H1 (cell line): ENCODE results near the gene LPCAT1. TPM values are rescaled to one million over a fixed set of nuclear protein-coding genes. Genes with fewer than 3 reads are reported as not detected.

ENCODE experiments used
- CTCF ChIA-PET: fragments of 300-600 bp; sonication (Branson Sonifier 250); formaldehyde crosslinking; loops from one replicate; lab custom pipeline; 2021; ENCODE audit not compliant: partially characterized antibody; lab: Charles Lee
- POLR2A ChIA-PET: fragments of 300-600 bp; sonication (Branson Sonifier 250); formaldehyde crosslinking; loops from one replicate; lab custom pipeline; 2021; ENCODE audit warnings: inconsistent platforms; ENCODE audit not compliant: partially characterized antibody; lab: Charles Lee
- DNase-seq, 2 experiments: peaks; one replicate each; pipeline versions ENCODE4 v3.0.0 to v3.0.0-alpha.2; 2010 to 2022; ENCODE audit warnings: low spot score in 2 of 2, low read depth in 1 of 2, mixed read lengths in 1 of 2
- FAIRE-seq: peaks from 2 replicates; lab custom pipeline; 2011; peaks lifted over from hg19 to GRCh38; lab: Jason Lieb, UNC
- H2AFZ ChIP-seq: 2 replicates; pipeline ENCODE4 v1.8.1; 2012; ENCODE audit warnings: low read length, inconsistent platforms
- H2AK5ac ChIP-seq: 2 replicates; pipeline ENCODE4 v1.6.1; 2013; ENCODE audit warnings: low read depth, low read length
- H2BK120ac ChIP-seq: replicated peaks from 2 replicates; pipeline ENCODE3; 2013; ENCODE audit warnings: low read depth, low read length, inconsistent platforms
- H2BK12ac ChIP-seq: 2 replicates; pipeline ENCODE4 v1.6.1; 2013; ENCODE audit warnings: low read depth, low read length
- H2BK15ac ChIP-seq: 2 replicates; pipeline ENCODE4 v1.6.1; 2013; ENCODE audit warnings: low read length
- H2BK20ac ChIP-seq: 2 replicates; pipeline ENCODE4 v1.6.1; 2013; ENCODE audit warnings: low read length
- H2BK5ac ChIP-seq: 2 replicates; pipeline ENCODE4 v1.6.1; 2013; ENCODE audit warnings: low read depth, low read length
- H3K14ac ChIP-seq: 2 replicates; pipeline ENCODE4 v1.6.1; 2013; ENCODE audit warnings: inconsistent platforms; ENCODE audit not compliant: insufficient read length
- H3K18ac ChIP-seq: 2 replicates; pipeline ENCODE4 v1.6.1; 2013; ENCODE audit warnings: low read length; ENCODE audit errors: extremely low read depth
- H3K23ac ChIP-seq: 2 replicates; pipeline ENCODE4 v1.6.1; 2013; ENCODE audit warnings: inconsistent platforms; ENCODE audit not compliant: insufficient read length
- H3K23me2 ChIP-seq: 2 replicates; pipeline ENCODE4 v1.6.1; 2013; ENCODE audit warnings: low read depth, low read length
- H3K27ac ChIP-seq: 2 replicates; pipeline ENCODE4 v1.6.1; 2011; ENCODE audit warnings: low read depth, low read length, inconsistent platforms
- H3K27me3 ChIP-seq, 4 experiments: replicated peaks in 1 of 4; 1 replicate in 1 of 4; 2 replicates in 3 of 4; pipeline versions ENCODE4 v1.6.1 to v1.8.1; 2011 to 2013; ENCODE audit warnings: low read length in 3 of 4, mild to moderate bottlenecking in 3 of 4, inconsistent platforms in 2 of 4, mixed read lengths in 2 of 4, moderate library complexity in 1 of 4; ENCODE audit not compliant: control insufficient read depth in 3 of 4, insufficient read depth in 3 of 4; ENCODE audit errors: extremely low read depth in 1 of 4
- H3K36me3 ChIP-seq, 4 experiments: 2 replicates each; pipeline versions ENCODE4 v1.6.1 to v1.8.1; 2011 to 2013; ENCODE audit warnings: mild to moderate bottlenecking in 4 of 4, low read length in 3 of 4, moderate library complexity in 2 of 4, control low read depth in 1 of 4, inconsistent platforms in 1 of 4; ENCODE audit not compliant: insufficient read depth in 4 of 4, control insufficient read depth in 2 of 4
- H3K4ac ChIP-seq: replicated peaks from 2 replicates; pipeline ENCODE3; 2013; ENCODE audit warnings: low read length, low read depth, mixed read lengths, inconsistent platforms; ENCODE audit not compliant: insufficient read length
- H3K4me1 ChIP-seq, 4 experiments: replicated peaks in 1 of 4; 1 replicate in 1 of 4; 2 replicates in 3 of 4; pipeline versions ENCODE4 v1.6.1 to v1.8.1; 2011 to 2013; ENCODE audit warnings: low read length in 3 of 4, inconsistent platforms in 2 of 4, mixed read lengths in 1 of 4; ENCODE audit not compliant: insufficient read depth in 4 of 4, control insufficient read depth in 3 of 4
- H3K4me2 ChIP-seq, 2 experiments: 2 replicates each; pipeline versions ENCODE4 v1.6.1 to v1.8.1; 2011 to 2013; ENCODE audit warnings: low read depth in 2 of 2, low read length in 2 of 2, control low read depth in 1 of 2, inconsistent platforms in 1 of 2, mild to moderate bottlenecking in 1 of 2; ENCODE audit not compliant: insufficient read depth in 1 of 2
- H3K4me3 ChIP-seq, 4 experiments: fragments of 200-600, 300-600 bp in 1 of 4; sonication (generic), shearing (Covaris generic), sonication (Bioruptor Twin) in 1 of 4; 2 replicates each; pipeline versions ENCODE4 v1.5.1 to v1.8.1; 2011 to 2016; ENCODE audit warnings: low read length in 4 of 4, low read depth in 3 of 4, control low read depth in 2 of 4, inconsistent platforms in 2 of 4, mild to moderate bottlenecking in 2 of 4, mixed read lengths in 1 of 4, moderate library complexity in 1 of 4; ENCODE audit not compliant: insufficient read depth in 2 of 4; ENCODE audit errors: extremely low read depth in 1 of 4
- H3K56ac ChIP-seq: replicated peaks from 2 replicates; pipeline ENCODE3; 2013; ENCODE audit warnings: low read depth, mild to moderate bottlenecking, mixed read lengths, low read length, inconsistent platforms; ENCODE audit not compliant: insufficient read length
- H3K79me1 ChIP-seq: 2 replicates; pipeline ENCODE4 v1.6.1; 2013; ENCODE audit warnings: low read depth, low read length, control low read depth
- H3K79me2 ChIP-seq, 2 experiments: 2 replicates each; pipeline versions ENCODE4 v1.6.1 to v1.8.1; 2012 to 2013; ENCODE audit warnings: low read length in 2 of 2, mild to moderate bottlenecking in 2 of 2, inconsistent platforms in 1 of 2; ENCODE audit not compliant: insufficient read depth in 2 of 2, control insufficient read depth in 1 of 2
- H3K9ac ChIP-seq, 4 experiments: replicated peaks in 1 of 4; 1 replicate in 1 of 4; 2 replicates in 3 of 4; pipeline versions ENCODE4 v1.6.1 to v1.8.1; 2011 to 2013; ENCODE audit warnings: low read depth in 3 of 4, low read length in 3 of 4, control low read depth in 2 of 4, mild to moderate bottlenecking in 2 of 4, moderate library complexity in 2 of 4, inconsistent platforms in 1 of 4; ENCODE audit errors: extremely low read depth in 1 of 4
- H3K9me3 ChIP-seq, 2 experiments: 2 replicates each; pipeline versions ENCODE4 v1.6.1 to v1.8.1; 2012 to 2013; ENCODE audit warnings: mild to moderate bottlenecking in 2 of 2, moderate library complexity in 2 of 2, control low read depth in 1 of 2, inconsistent platforms in 1 of 2, low read depth in 1 of 2, low read length in 1 of 2, mixed read lengths in 1 of 2; ENCODE audit not compliant: insufficient read depth in 2 of 2
- H4K20me1 ChIP-seq, 2 experiments: replicated peaks in 1 of 2; 2 replicates each; pipeline versions ENCODE3 to v1.8.1; 2011 to 2013; ENCODE audit warnings: inconsistent platforms in 2 of 2, low read length in 2 of 2, mild to moderate bottlenecking in 1 of 2; ENCODE audit not compliant: insufficient read depth in 2 of 2, control insufficient read depth in 1 of 2
- H4K5ac ChIP-seq: 2 replicates; pipeline ENCODE4 v1.6.1; 2013; ENCODE audit warnings: low read length, low read depth, mixed read lengths, inconsistent platforms; ENCODE audit not compliant: insufficient read length
- H4K8ac ChIP-seq: 2 replicates; pipeline ENCODE4 v1.8.0; 2013; ENCODE audit warnings: mild to moderate bottlenecking, moderate library complexity, low read length, inconsistent platforms; ENCODE audit not compliant: insufficient read depth; ENCODE audit errors: extremely low read depth
- H4K91ac ChIP-seq: replicated peaks from 2 replicates; pipeline ENCODE3; 2013; ENCODE audit warnings: low read length, mixed read lengths, inconsistent platforms; ENCODE audit not compliant: insufficient read length
- ASH2L ChIP-seq: fragments of 200-600, 300-600 bp; sonication (generic); IDR thresholded peaks from one replicate; pipeline ENCODE4 v1.7.1; 2017; ENCODE audit warnings: low read length
- CBX5 ChIP-seq: fragments of 300-800, 300-1000 bp; sonication (generic); IDR thresholded peaks from 2 replicates; pipeline ENCODE4 v1.7.1; 2016; ENCODE audit warnings: antibody characterized with exemption, low read length, low read depth
- GTF2F1 ChIP-seq: IDR thresholded peaks from 2 replicates; pipeline ENCODE4 v1.6.1; 2012; ENCODE audit warnings: low read depth, low read length, improper control_type of control experiment, borderline replicate concordance
- MAFK ChIP-seq: IDR thresholded peaks from 2 replicates; pipeline ENCODE4 v1.6.1; 2012; ENCODE audit warnings: low read depth, mild to moderate bottlenecking, improper control_type of control experiment, low read length
- MAX ChIP-seq: IDR thresholded peaks from 2 replicates; pipeline ENCODE4 v1.6.1; 2012; ENCODE audit warnings: inconsistent platforms
- NRF1 ChIP-seq: IDR thresholded peaks from 2 replicates; pipeline ENCODE4 v1.6.1; 2011; ENCODE audit warnings: mild to moderate bottlenecking, low read depth, low read length, improper control_type of control experiment
- POLR2AphosphoS5 ChIP-seq: IDR thresholded peaks from 2 replicates; pipeline ENCODE4 v1.6.1; 2011; ENCODE audit warnings: low read depth, low read length
- RFX5 ChIP-seq: IDR thresholded peaks from 2 replicates; pipeline ENCODE4 v1.6.1; 2011; ENCODE audit warnings: low read depth, low read length, improper control_type of control experiment, borderline replicate concordance
- RXRA ChIP-seq: IDR thresholded peaks from 2 replicates; pipeline ENCODE4 v1.6.1; 2011; ENCODE audit warnings: low read depth, mild to moderate bottlenecking, low read length, moderate library complexity; ENCODE audit not compliant: insufficient read depth
- SRF ChIP-seq: IDR thresholded peaks from 2 replicates; pipeline ENCODE4 v1.6.1; 2011; ENCODE audit warnings: mild to moderate bottlenecking, low read depth, low read length, moderate library complexity
- TEAD4 ChIP-seq: IDR thresholded peaks from 2 replicates; pipeline ENCODE4 v1.6.1; 2012; ENCODE audit warnings: low read depth, low read length, inconsistent platforms, mixed read lengths
- YY1 ChIP-seq: IDR thresholded peaks from 2 replicates; pipeline ENCODE4 v1.6.1; 2011; ENCODE audit warnings: low read depth, mild to moderate bottlenecking, low read length
- WGBS, 2 experiments: shearing (Covaris generic) in 1 of 2; methylation state at CpG; one replicate each; pipeline versions ENCODE4 v1.1.6 to v1.1.7; 2013 to 2015; ENCODE audit warnings: low lambda C conversion rate in 2 of 2, mixed read lengths in 2 of 2, inconsistent platforms in 1 of 2, low coverage in 1 of 2, missing lambda C conversion rate in 1 of 2; ENCODE audit not compliant: insufficient replicate concordance in 2 of 2, insufficient coverage in 1 of 2, insufficient read length in 1 of 2; ENCODE audit errors: extremely low coverage in 1 of 2, missing lambda C conversion rate in 1 of 2; 5-methylcytosine and 5-hydroxymethylcytosine counted together
- polyA plus RNA-seq, 7 experiments: library from polyadenylated mRNA; depleted of rRNA in 3 of 7; stranded (reverse) in 5 of 7; unstranded in 2 of 7; fragments of >200 nt in 5 of 7; fragments of 200-250 nt in 2 of 7; gene quantifications; 1 replicate in 5 of 7; 2 replicates in 1 of 7; 4 replicates in 1 of 7; pipeline versions ENCODE4 v1.2.1 to v1.2.3, GENCODE V29; 2011 to 2013; ENCODE audit warnings: missing spikeins in 2 of 7, mixed read lengths in 2 of 7
- total RNA-seq: library from RNA; stranded (reverse); fragmentation: NEBNext Ultra II Directional; extraction: Animal tissue kit (Norgen Biotek cat#: 25700); gene quantifications from 2 replicates; pipeline ENCODE4 v1.2.1, GENCODE V29; 2021

LPCAT1 gene
- total and polyA plus RNA-seq, 2 of the 8 experiments (the other 6 are each of a cell fraction or from before 2014, with no cell fraction given): 107 to 260 TPM

DNA sequence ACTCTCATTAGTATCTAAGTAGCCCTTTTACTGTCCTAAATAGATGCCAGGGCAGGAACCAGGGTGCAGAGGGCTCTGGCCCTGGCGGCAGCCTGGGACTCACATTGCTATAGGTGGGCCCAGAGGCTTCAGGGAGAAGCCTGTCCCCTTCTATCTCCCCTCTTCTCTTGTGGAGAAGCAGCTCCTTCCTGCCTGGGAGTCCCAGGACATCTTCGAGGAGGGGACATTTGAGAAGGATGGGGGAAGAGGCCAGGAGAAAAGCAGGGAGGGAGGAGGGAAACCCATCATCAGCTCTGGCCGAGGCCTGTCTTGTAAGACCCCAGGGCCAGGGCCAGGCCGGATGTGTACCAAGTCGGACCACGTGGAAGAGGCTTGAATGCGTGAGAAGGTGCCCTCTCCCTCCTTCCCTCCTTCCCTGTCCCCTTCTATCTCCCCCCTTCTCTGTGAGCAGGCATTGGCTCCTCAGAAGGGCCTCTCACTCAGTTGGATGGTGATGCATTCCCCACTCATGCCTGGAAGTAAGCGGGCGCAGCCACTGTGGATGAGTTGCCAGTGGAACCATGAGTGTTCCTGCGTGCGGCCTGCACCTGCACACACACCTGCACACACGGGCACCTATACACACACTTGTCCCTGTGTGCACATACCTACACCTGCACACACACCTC is 20.7 kb upstream of the LPCAT1 start:
- H3K79me1 ChIP-seq: no peaks in the 10 kb centered on the region
- 91% methylated on average over 9 of the region's 12 CpGs; no CpG with 5 or more reads in 1 of the 2 experiments for WGBS, 2 experiments
- H3K18ac ChIP-seq: no peak overlapping the region
- H3K4ac ChIP-seq: no peak overlapping the region
- no peak overlapping the region for H2BK120ac ChIP-seq
- H3K23me2 ChIP-seq: no peaks in the 10 kb centered on the region
- TF ChIP-seq YY1: no peak
- TF ChIP-seq RXRA: no peak
- no peak for TF ChIP-seq SRF
- TF ChIP-seq GTF2F1: no peak
- no peak for TF ChIP-seq MAFK
- TF ChIP-seq TEAD4: no peak
- no peak for TF ChIP-seq CBX5
- no peak for TF ChIP-seq NRF1
- TF ChIP-seq RFX5: no peak
- TF ChIP-seq ASH2L: no peak
- no peak for TF ChIP-seq POLR2AphosphoS5
- TF ChIP-seq MAX: no peak
- no peaks in the 10 kb centered on the region for H3K4me1 ChIP-seq
- no peak overlapping the region for H4K8ac ChIP-seq
- H2BK20ac ChIP-seq: no peak overlapping the region
- no peak overlapping the region for H3K9ac ChIP-seq
- H3K27ac ChIP-seq: no peak overlapping the region
- no peak overlapping the region for H3K56ac ChIP-seq
- H3K4me3 ChIP-seq: no peak overlapping the region
- no peak for FAIRE-seq
- H3K79me2 ChIP-seq: no peaks in the 10 kb centered on the region
- H4K91ac ChIP-seq: no peak overlapping the region
- no peak overlapping the region for H2BK15ac ChIP-seq
- DNase-seq: peak in 1 of 2 experiments; percentile 38
- no peak overlapping the region for H4K5ac ChIP-seq
- H3K27me3 ChIP-seq: no peaks in the 10 kb centered on the region
- H3K9me3 ChIP-seq: peaks cover 0 to 5% of the 10 kb centered on the region in 2 experiments; a peak in 2 of 4 replicates
- H4K20me1 ChIP-seq: peaks cover 0 to 4% of the 10 kb centered on the region in 2 experiments
- H2AFZ ChIP-seq: no peak overlapping the region
- no peak overlapping the region for H3K4me2 ChIP-seq
- no peak overlapping the region for H2BK5ac ChIP-seq
- no peak overlapping the region for H2BK12ac ChIP-seq
- CTCF ChIA-PET: interaction anchor here (0.6 to 1.2 kb wide), 3 partner anchors 41 to 127 kb away, joined by 3 read pairs; no protein-coding TSS in a partner anchor
- H2AK5ac ChIP-seq: no peak overlapping the region
- H3K23ac ChIP-seq: no peak overlapping the region
- POLR2A ChIA-PET: no interaction called here
- no peaks in the 10 kb centered on the region for H3K36me3 ChIP-seq
- H3K14ac ChIP-seq: no peak overlapping the region
